ENCODE measurements around the gene SCFD2. TPM values are rescaled to one million over a fixed set of nuclear protein-coding genes. Genes with fewer than 3 reads are reported as not detected.

SCFD2 gene
- total and polyA plus RNA-seq, 2 of the 8 experiments (the other 6 are each of a cell fraction or from before 2014, with no cell fraction given) = 6.2 to 10.2 TPM

DNA sequence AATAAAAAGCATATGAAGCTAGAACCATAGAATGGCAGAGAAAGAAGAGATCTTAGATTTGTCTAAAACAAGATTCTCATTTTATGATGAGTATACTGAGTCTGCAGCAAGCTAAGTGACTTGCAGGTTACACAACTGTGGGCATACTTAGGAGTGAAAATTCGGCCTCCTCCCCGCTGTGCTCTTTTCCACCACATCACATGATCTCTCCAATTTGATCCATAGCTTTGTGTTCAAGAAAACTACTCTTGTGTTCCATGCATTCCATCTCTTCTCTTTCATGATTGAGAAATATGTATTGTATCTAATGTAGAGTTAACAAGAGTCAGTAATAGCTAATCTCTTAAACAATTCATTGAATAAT lies 234.3 kb downstream of the SCFD2 start:
- Histone ChIP-seq H3K4me1 (replicated peaks in 1 of 4; ENCODE audit: control insufficient read depth in 3 of 4, insufficient read depth in 4 of 4, low read length in 3 of 4) (no peaks in the 10 kb centered on the region; a peak in 1 of 7 replicates), H2BK12ac (ENCODE audit: low read depth, low read length) (no peak overlapping the region), H3K79me1 (ENCODE audit: low read depth, low read length) (no peaks in the 10 kb centered on the region), H2BK5ac (ENCODE audit: low read depth, low read length) (no peak overlapping the region), H3K4me2 (ENCODE audit: insufficient read depth in 1 of 2, low read depth in 2 of 2, low read length in 2 of 2) (no peak overlapping the region), H2AFZ (ENCODE audit: low read length) (no peak overlapping the region), H4K5ac (ENCODE audit: insufficient read length, low read depth, low read length) (no peak overlapping the region), H3K27me3 (replicated peaks in 1 of 4; ENCODE audit: control insufficient read depth in 3 of 4, extremely low read depth in 1 of 4, insufficient read depth in 3 of 4, low read length in 3 of 4) (no peaks in the 10 kb centered on the region), H3K4ac (replicated peaks; ENCODE audit: insufficient read length, low read depth, low read length) (no peak overlapping the region), H4K20me1 (replicated peaks in 1 of 2; ENCODE audit: control insufficient read depth in 1 of 2, insufficient read depth in 2 of 2, low read length in 2 of 2) (no peaks in the 10 kb centered on the region), H2BK120ac (replicated peaks; ENCODE audit: low read depth, low read length) (no peak overlapping the region), H3K18ac (ENCODE audit: extremely low read depth, low read length) (no peak overlapping the region), H3K14ac (ENCODE audit: insufficient read length) (no peak overlapping the region), H3K9ac (replicated peaks in 1 of 4; ENCODE audit: extremely low read depth in 1 of 4, low read depth in 3 of 4, low read length in 3 of 4) (no peak overlapping the region), H3K23me2 (ENCODE audit: low read depth, low read length) (no peaks in the 10 kb centered on the region), H3K27ac (ENCODE audit: low read depth, low read length) (no peak overlapping the region), H3K56ac (replicated peaks; ENCODE audit: insufficient read length, low read depth, low read length) (no peak overlapping the region), H3K4me3 (ENCODE audit: extremely low read depth in 1 of 4, insufficient read depth in 2 of 4, low read depth in 3 of 4, low read length in 4 of 4) (no peak overlapping the region), H4K91ac (replicated peaks; ENCODE audit: insufficient read length, low read length) (no peak overlapping the region), H3K9me3 (ENCODE audit: insufficient read depth in 2 of 2, low read depth in 1 of 2, low read length in 1 of 2) (no peaks in the 10 kb centered on the region), H3K36me3 (ENCODE audit: control insufficient read depth in 2 of 4, insufficient read depth in 4 of 4, low read length in 3 of 4) (no peaks in the 10 kb centered on the region), H2AK5ac (ENCODE audit: low read depth, low read length) (no peak overlapping the region), H2BK15ac (ENCODE audit: low read length) (no peak overlapping the region), H3K23ac (ENCODE audit: insufficient read length) (no peak overlapping the region), H3K79me2 (ENCODE audit: control insufficient read depth in 1 of 2, insufficient read depth in 2 of 2, low read length in 2 of 2) (no peaks in the 10 kb centered on the region), H4K8ac (ENCODE audit: extremely low read depth, insufficient read depth, low read length) (no peak overlapping the region), H2BK20ac (ENCODE audit: low read length) (no peak overlapping the region)
- POLR2A ChIA-PET (ENCODE audit: partially characterized antibody) = no interaction called here
- CTCF ChIA-PET (ENCODE audit: partially characterized antibody) = interaction anchor here (0.8 to 1.4 kb wide), 3 partner anchors 10 to 107 kb away, joined by 3 to 4 read pairs (median 4); no protein-coding TSS in a partner anchor
- no peak for DNase-seq (ENCODE audit: low read depth in 1 of 2, low spot score in 2 of 2)
- 94% methylated on average over 2 of the region's 2 CpGs; no CpG with 5 or more reads in 1 of the 2 experiments for WGBS, 2 experiments (ENCODE audit: extremely low coverage in 1 of 2, insufficient coverage in 1 of 2, insufficient read length in 1 of 2, insufficient replicate concordance in 2 of 2, low coverage in 1 of 2, low lambda C conversion rate in 2 of 2, missing lambda C conversion rate in 1 of 2)
- no peak for FAIRE-seq
- TF ChIP-seq EGR1 (IDR thresholded peaks at IDR 0.05; ENCODE audit: borderline replicate concordance, low read depth, low read length) = no peak
- TF ChIP-seq, protein P1, sequence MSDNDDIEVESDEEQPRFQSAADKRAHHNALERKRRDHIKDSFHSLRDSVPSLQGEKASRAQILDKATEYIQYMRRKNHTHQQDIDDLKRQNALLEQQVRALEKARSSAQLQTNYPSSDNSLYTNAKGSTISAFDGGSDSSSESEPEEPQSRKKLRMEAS (IDR thresholded peaks at IDR 0.05) = no peak
- TF ChIP-seq EZH2 (IDR thresholded peaks at IDR 0.05; ENCODE audit: low read depth, low read length, severe bottlenecking) = no peak
- TF ChIP-seq ATF2 (IDR thresholded peaks at IDR 0.05; ENCODE audit: low read length) = no peak
- TF ChIP-seq BACH1 (IDR thresholded peaks at IDR 0.05; ENCODE audit: low read length) = no peak
- TF ChIP-seq TBP (IDR thresholded peaks at IDR 0.05; ENCODE audit: low read depth, low read length) = no peak

Data from H1 (cell line).